Measurements from ENCODE around the gene CHN2. TPM values are rescaled to one million over a fixed set of nuclear protein-coding genes. Genes with fewer than 3 reads are reported as not detected.

Gene CHN2
- total RNA-seq, 1 experiment from 2014 or later, result 5.0 TPM

GRCh38 chr7:29379551-29379950 is 185.0 kb downstream of the CHN2 start:
- ATAC-seq (no peak), DNase-seq (ENCODE audit: low spot score) (no peak)
- TF ChIP-seq ATF6 (CRISPR knock-in tag; IDR thresholded peaks at IDR 0.05) (no peak), ZNF232 (CRISPR knock-in tag; IDR thresholded peaks at IDR 0.05) (no peak), ZNF425 (CRISPR knock-in tag; conservative IDR thresholded peaks at IDR 0.05) (no peak), JAZF1 (CRISPR knock-in tag; IDR thresholded peaks at IDR 0.05) (no peak), TP53 (CRISPR knock-in tag; IDR thresholded peaks at IDR 0.05) (no peak), ZBTB21 (CRISPR knock-in tag; IDR thresholded peaks at IDR 0.05; ENCODE audit: borderline replicate concordance) (no peak), STAT6 (CRISPR knock-in tag; conservative IDR thresholded peaks at IDR 0.05; ENCODE audit: low read depth) (no peak), EMX1 (CRISPR knock-in tag; IDR thresholded peaks at IDR 0.05) (no peak), IRF2 (CRISPR knock-in tag; IDR thresholded peaks at IDR 0.05; ENCODE audit: borderline replicate concordance, low read depth) (no peak), FOXJ3 (CRISPR knock-in tag; IDR thresholded peaks at IDR 0.05; ENCODE audit: borderline replicate concordance) (no peak), RELA (CRISPR knock-in tag; IDR thresholded peaks at IDR 0.05; ENCODE audit: borderline replicate concordance) (no peak), USF1 (CRISPR knock-in tag; IDR thresholded peaks at IDR 0.05) (no peak), TEAD1 (CRISPR knock-in tag; IDR thresholded peaks at IDR 0.05) (no peak)
- TF ChIP-seq, protein P1, sequence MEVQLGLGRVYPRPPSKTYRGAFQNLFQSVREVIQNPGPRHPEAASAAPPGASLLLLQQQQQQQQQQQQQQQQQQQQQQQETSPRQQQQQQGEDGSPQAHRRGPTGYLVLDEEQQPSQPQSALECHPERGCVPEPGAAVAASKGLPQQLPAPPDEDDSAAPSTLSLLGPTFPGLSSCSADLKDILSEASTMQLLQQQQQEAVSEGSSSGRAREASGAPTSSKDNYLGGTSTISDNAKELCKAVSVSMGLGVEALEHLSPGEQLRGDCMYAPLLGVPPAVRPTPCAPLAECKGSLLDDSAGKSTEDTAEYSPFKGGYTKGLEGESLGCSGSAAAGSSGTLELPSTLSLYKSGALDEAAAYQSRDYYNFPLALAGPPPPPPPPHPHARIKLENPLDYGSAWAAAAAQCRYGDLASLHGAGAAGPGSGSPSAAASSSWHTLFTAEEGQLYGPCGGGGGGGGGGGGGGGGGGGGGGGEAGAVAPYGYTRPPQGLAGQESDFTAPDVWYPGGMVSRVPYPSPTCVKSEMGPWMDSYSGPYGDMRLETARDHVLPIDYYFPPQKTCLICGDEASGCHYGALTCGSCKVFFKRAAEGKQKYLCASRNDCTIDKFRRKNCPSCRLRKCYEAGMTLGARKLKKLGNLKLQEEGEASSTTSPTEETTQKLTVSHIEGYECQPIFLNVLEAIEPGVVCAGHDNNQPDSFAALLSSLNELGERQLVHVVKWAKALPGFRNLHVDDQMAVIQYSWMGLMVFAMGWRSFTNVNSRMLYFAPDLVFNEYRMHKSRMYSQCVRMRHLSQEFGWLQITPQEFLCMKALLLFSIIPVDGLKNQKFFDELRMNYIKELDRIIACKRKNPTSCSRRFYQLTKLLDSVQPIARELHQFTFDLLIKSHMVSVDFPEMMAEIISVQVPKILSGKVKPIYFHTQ (CRISPR knock-in tag; IDR thresholded peaks at IDR 0.05), result no peak
- TF ChIP-seq, protein P2, sequence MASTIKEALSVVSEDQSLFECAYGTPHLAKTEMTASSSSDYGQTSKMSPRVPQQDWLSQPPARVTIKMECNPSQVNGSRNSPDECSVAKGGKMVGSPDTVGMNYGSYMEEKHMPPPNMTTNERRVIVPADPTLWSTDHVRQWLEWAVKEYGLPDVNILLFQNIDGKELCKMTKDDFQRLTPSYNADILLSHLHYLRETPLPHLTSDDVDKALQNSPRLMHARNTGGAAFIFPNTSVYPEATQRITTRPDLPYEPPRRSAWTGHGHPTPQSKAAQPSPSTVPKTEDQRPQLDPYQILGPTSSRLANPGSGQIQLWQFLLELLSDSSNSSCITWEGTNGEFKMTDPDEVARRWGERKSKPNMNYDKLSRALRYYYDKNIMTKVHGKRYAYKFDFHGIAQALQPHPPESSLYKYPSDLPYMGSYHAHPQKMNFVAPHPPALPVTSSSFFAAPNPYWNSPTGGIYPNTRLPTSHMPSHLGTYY (CRISPR knock-in tag; IDR thresholded peaks at IDR 0.05), result no peak
- TF ChIP-seq, protein P3, sequence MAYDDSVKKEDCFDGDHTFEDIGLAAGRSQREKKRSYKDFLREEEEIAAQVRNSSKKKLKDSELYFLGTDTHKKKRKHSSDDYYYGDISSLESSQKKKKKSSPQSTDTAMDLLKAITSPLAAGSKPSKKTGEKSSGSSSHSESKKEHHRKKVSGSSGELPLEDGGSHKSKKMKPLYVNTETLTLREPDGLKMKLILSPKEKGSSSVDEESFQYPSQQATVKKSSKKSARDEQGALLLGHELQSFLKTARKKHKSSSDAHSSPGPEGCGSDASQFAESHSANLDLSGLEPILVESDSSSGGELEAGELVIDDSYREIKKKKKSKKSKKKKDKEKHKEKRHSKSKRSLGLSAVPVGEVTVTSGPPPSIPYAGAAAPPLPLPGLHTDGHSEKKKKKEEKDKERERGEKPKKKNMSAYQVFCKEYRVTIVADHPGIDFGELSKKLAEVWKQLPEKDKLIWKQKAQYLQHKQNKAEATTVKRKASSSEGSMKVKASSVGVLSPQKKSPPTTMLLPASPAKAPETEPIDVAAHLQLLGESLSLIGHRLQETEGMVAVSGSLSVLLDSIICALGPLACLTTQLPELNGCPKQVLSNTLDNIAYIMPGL (CRISPR knock-in tag; IDR thresholded peaks at IDR 0.05), result no peak
- TF ChIP-seq, protein P4, sequence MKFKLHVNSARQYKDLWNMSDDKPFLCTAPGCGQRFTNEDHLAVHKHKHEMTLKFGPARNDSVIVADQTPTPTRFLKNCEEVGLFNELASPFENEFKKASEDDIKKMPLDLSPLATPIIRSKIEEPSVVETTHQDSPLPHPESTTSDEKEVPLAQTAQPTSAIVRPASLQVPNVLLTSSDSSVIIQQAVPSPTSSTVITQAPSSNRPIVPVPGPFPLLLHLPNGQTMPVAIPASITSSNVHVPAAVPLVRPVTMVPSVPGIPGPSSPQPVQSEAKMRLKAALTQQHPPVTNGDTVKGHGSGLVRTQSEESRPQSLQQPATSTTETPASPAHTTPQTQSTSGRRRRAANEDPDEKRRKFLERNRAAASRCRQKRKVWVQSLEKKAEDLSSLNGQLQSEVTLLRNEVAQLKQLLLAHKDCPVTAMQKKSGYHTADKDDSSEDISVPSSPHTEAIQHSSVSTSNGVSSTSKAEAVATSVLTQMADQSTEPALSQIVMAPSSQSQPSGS (CRISPR knock-in tag; IDR thresholded peaks at IDR 0.05; ENCODE audit: borderline replicate concordance, low read depth), result no peak
- Mint-ChIP-seq H3K4me3 (no peak overlapping the region), H3K9me3 (no peaks in the 10 kb centered on the region), H3K36me3 (no peaks in the 10 kb centered on the region), H3K4me1 (peaks cover 10% of the 10 kb centered on the region), H3K27me3 (ENCODE audit: low read depth) (no peaks in the 10 kb centered on the region), H3K27ac (no peak overlapping the region)
- POLR2A ChIA-PET, result no interaction called here
- CTCF ChIA-PET, result no interaction called here

Measured in WTC11 (cell line).